ENCODE data around the gene DAGLA.
A peak's percentile ranks its signal among the peaks of the same experiment; 100 is the strongest.
"Not testable (repeated sequence)": the region's sequence is repeated elsewhere in the genome, so short reads cannot be mapped to it uniquely, and the experiment has no call there.

Gene DAGLA

GRCh38 chr11:61666684-61667297, 13.4 kb upstream of the DAGLA start:
- DNase-seq: no peak

GRCh38 chr11:61667684-61668305, 12.4 kb upstream of the DAGLA start:
- no peak for DNase-seq

- DNase-seq: no peak
Measured at GRCh38 chr11:61669417-61669816, 10.8 kb upstream of the DAGLA start.

- DNase-seq: no peak
Measured at GRCh38 chr11:61670626-61671025, 9.6 kb upstream of the DAGLA start.

GRCh38 chr11:61671527-61671926, 8.7 kb upstream of the DAGLA start:
- DNase-seq: no peak

- DNase-seq: not testable (repeated sequence)
Measured at GRCh38 chr11:61673946-61674467, 6.2 kb upstream of the DAGLA start.

GRCh38 chr11:61675826-61676225, 4.4 kb upstream of the DAGLA start:
- no peak for DNase-seq

GRCh38 chr11:61679296-61679695, 895 bp upstream of the DAGLA start:
- no peak for DNase-seq

- no peak for DNase-seq
Measured at GRCh38 chr11:61680622-61681221, 531 bp downstream of the DAGLA start.

- no peak for DNase-seq
Measured at GRCh38 chr11:61682093-61682732, 2.0 kb downstream of the DAGLA start.

- no peak for DNase-seq
Measured at GRCh38 chr11:61682906-61683675, 2.9 kb downstream of the DAGLA start.

GRCh38 chr11:61683961-61684869, 4.0 kb downstream of the DAGLA start:
- peak; percentile 24 for DNase-seq

GRCh38 chr11:61684870-61685616, 4.9 kb downstream of the DAGLA start:
- DNase-seq: no peak

- DNase-seq: no peak
Measured at GRCh38 chr11:61685617-61685967, 5.4 kb downstream of the DAGLA start.

GRCh38 chr11:61686066-61686465, 5.9 kb downstream of the DAGLA start:
- DNase-seq: no peak

- DNase-seq: no peak
Measured at GRCh38 chr11:61686469-61686868, 6.3 kb downstream of the DAGLA start.

GRCh38 chr11:61687420-61687819, 7.2 kb downstream of the DAGLA start:
- DNase-seq: no peak

- no peak for DNase-seq
Measured at GRCh38 chr11:61688365-61689163, 8.4 kb downstream of the DAGLA start.

GRCh38 chr11:61689164-61689496, 8.9 kb downstream of the DAGLA start:
- no peak for DNase-seq

GRCh38 chr11:61690706-61691379, 10.7 kb downstream of the DAGLA start:
- DNase-seq: no peak
